Measurements from ENCODE around the gene MT3.

DNA sequence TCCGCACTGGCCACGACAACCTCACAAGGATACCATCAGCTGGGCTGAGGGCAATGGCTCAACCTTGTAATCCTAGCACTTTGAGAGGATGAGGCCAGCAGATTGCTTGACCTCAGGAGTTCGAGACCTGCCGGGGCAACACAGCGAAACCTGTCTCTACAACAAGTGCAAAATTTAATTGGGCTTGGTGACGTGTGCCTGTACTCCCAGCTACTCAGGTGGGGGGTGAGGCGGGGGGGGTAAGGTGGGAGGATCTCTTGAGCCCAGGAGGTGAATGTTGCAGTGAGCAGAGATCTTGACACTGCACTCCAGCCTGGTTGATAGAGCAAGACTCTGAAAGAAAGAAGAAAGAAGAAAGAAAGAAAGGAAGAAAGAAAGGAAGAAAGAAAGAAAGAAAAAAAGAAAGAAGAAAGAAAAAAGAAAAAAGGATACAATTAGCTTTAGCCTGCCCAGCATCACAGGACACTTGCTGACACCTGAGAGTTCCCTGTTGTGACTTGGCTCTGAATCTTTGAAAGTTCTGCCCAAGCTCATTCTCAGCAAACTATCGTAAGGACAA lies 31.1 kb downstream of the MT3 start:
- TF ChIP-seq, protein P1, sequence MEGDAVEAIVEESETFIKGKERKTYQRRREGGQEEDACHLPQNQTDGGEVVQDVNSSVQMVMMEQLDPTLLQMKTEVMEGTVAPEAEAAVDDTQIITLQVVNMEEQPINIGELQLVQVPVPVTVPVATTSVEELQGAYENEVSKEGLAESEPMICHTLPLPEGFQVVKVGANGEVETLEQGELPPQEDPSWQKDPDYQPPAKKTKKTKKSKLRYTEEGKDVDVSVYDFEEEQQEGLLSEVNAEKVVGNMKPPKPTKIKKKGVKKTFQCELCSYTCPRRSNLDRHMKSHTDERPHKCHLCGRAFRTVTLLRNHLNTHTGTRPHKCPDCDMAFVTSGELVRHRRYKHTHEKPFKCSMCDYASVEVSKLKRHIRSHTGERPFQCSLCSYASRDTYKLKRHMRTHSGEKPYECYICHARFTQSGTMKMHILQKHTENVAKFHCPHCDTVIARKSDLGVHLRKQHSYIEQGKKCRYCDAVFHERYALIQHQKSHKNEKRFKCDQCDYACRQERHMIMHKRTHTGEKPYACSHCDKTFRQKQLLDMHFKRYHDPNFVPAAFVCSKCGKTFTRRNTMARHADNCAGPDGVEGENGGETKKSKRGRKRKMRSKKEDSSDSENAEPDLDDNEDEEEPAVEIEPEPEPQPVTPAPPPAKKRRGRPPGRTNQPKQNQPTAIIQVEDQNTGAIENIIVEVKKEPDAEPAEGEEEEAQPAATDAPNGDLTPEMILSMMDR (IDR thresholded peaks at IDR 0.05 in 4 of 5, conservative IDR thresholded peaks at IDR 0.05 in 1 of 5): no peak
- no peak for TF ChIP-seq POLR2A (IDR thresholded peaks at IDR 0.05)

All from gastrocnemius medialis (tissue), 4 donors.